ENCODE measurements around the gene OR52J3. TPM values are rescaled to one million over a fixed set of nuclear protein-coding genes. Genes with fewer than 3 reads are reported as not detected.

OR52J3 gene
- total RNA-seq, 1 experiment from 2014 or later, result not detected

DNA sequence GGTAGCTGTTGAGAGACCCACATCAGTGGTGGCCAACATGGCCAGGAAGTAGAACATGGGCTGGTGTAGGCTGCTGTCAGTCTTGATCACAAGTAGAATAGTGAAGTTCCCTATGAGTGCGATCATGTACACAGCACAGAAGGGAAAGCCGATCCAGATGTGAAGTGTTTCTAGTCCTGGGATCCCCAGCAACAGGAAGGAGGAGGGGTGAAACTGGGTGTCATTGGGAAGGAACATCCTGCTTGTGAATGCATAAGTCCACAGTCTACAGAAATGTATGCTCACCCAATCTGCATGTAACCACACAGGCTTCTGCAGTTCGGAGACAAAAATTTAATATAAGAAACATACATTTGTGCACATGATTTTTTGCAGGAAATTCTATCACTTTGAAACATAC lies 13.1 kb downstream of the OR52J3 start, which contains the start of gene OR52E2:
Gene OR52E2 (minus strand): TSS at position 237 of the 400 bp plus-strand sequence. CDS start 0 bp downstream, at position 237.
- no peaks in the 10 kb centered on the region for H3K36me3 ChIP-seq
- no peak within 1 kb of the TSS for H3K27ac ChIP-seq
- H3K27me3 ChIP-seq (replicated peaks), result no peaks in the 10 kb centered on the region
- no peak for DNase-seq (ENCODE audit: low read depth in 1 of 2, low spot score in 2 of 2)
- H3K4me3 ChIP-seq, result no peak within 1 kb of the TSS
- no peaks in the 10 kb centered on the region for H3K9me3 ChIP-seq (replicated peaks)
- no peaks in the 10 kb centered on the region for H3K4me1 ChIP-seq (replicated peaks)

- H3K27ac ChIP-seq, result no peak overlapping the region
- DNase-seq (ENCODE audit: low read depth in 1 of 2, low spot score in 2 of 2), result no peak
- H3K27me3 ChIP-seq (replicated peaks), result no peaks in the 10 kb centered on the region
- H3K4me3 ChIP-seq, result no peak overlapping the region
- no peaks in the 10 kb centered on the region for H3K36me3 ChIP-seq
- H3K9me3 ChIP-seq (replicated peaks), result no peaks in the 10 kb centered on the region
- H3K4me1 ChIP-seq (replicated peaks), result no peaks in the 10 kb centered on the region
Observed at GRCh38 chr11:5065027-5065426, 18.7 kb downstream of the OR52J3 start.

- Histone ChIP-seq H3K4me1 (replicated peaks) (no peaks in the 10 kb centered on the region), H3K9me3 (replicated peaks) (no peaks in the 10 kb centered on the region), H3K27me3 (replicated peaks) (no peaks in the 10 kb centered on the region), H3K27ac (no peak within 1 kb of the TSS), H3K36me3 (no peaks in the 10 kb centered on the region), H3K4me3 (no peak within 1 kb of the TSS)
- no peak for DNase-seq (ENCODE audit: low read depth in 1 of 2, low spot score in 2 of 2)
Observed at GRCh38 chr11:5069272-5069671, 22.9 kb downstream of the OR52J3 start, which contains the start of gene OR52E1. TSS of gene OR52E1 (plus strand) at chr11:5069572.

- no peak overlapping the region for H3K4me3 ChIP-seq
- H3K36me3 ChIP-seq, result no peaks in the 10 kb centered on the region
Observed at GRCh38 chr11:5071799-5072198, 25.5 kb downstream of the OR52J3 start.

DNA sequence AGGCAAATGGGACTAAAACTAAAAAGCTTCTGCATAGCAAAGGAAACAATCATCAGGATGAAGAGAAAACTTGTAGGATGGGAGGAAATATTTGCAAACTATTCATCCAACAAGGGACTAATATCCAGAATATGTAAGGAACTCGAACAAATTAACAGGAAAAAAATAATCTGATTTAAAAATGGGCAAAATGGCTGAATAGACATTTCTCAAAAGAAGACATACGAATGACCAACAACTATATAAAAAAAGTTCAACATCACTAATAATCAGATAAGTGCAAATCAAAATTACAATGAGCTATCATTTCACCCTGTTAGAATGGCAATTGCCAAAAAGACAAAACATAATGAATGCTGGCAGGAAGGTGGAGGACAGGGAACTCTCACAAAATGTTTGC lies 35.1 kb downstream of the OR52J3 start:
- no peak overlapping the region for H3K4me3 ChIP-seq
- H3K27me3 ChIP-seq (replicated peaks), result peaks cover 5% of the 10 kb centered on the region; the same call in 1 of the 2 replicates
- no peaks in the 10 kb centered on the region for H3K36me3 ChIP-seq
- no peaks in the 10 kb centered on the region for H3K4me1 ChIP-seq (replicated peaks)
- no peaks in the 10 kb centered on the region for H3K9me3 ChIP-seq (replicated peaks)
- no peak overlapping the region for H3K27ac ChIP-seq
- DNase-seq (ENCODE audit: low read depth in 1 of 2, low spot score in 2 of 2), result no peak

More at GRCh38 chr11:5071799-5072198, 25.5 kb downstream of the OR52J3 start:
- Histone ChIP-seq H3K4me1 (replicated peaks) (no peaks in the 10 kb centered on the region), H3K9me3 (replicated peaks) (no peaks in the 10 kb centered on the region), H3K27ac (no peak overlapping the region), H3K27me3 (replicated peaks) (no peaks in the 10 kb centered on the region)
- no peak for DNase-seq (ENCODE audit: low read depth in 1 of 2, low spot score in 2 of 2)

DNA sequence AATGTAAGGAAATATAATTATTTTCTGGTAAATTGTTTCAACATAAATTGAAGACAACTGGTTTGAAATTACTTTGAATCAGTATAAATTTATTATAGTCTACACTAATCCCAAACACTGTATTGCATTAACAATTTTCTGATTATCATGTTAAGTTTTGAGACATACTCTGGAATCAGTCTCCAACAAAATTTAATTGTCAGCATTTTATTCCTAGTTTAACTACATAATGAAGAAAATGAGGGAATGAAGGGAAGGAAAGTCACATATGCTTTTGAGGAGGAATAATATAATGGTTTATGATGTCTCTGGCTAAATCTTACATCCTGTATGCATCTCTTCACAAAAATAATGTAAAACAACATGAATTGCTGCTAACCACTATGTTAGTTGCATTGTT lies 37.3 kb downstream of the OR52J3 start:
- Histone ChIP-seq H3K36me3 (no peaks in the 10 kb centered on the region), H3K4me3 (no peak overlapping the region), H3K9me3 (replicated peaks) (no peaks in the 10 kb centered on the region), H3K27ac (no peak overlapping the region), H3K4me1 (replicated peaks) (no peaks in the 10 kb centered on the region), H3K27me3 (replicated peaks) (no peaks in the 10 kb centered on the region; the same call in 1 of the 2 replicates)
- no peak for DNase-seq (ENCODE audit: low read depth in 1 of 2, low spot score in 2 of 2)

- H3K9me3 ChIP-seq (replicated peaks), result no peaks in the 10 kb centered on the region
- no peaks in the 10 kb centered on the region for H3K27me3 ChIP-seq (replicated peaks)
- no peak overlapping the region for H3K4me3 ChIP-seq
- H3K27ac ChIP-seq, result no peak overlapping the region
- H3K4me1 ChIP-seq (replicated peaks), result no peaks in the 10 kb centered on the region
- no peak for DNase-seq (ENCODE audit: low read depth in 1 of 2, low spot score in 2 of 2)
- H3K36me3 ChIP-seq, result no peaks in the 10 kb centered on the region
Observed at GRCh38 chr11:5088556-5088955, 42.2 kb downstream of the OR52J3 start.

- H3K27me3 ChIP-seq (replicated peaks), result no peaks in the 10 kb centered on the region
- H3K36me3 ChIP-seq, result no peaks in the 10 kb centered on the region
- no peaks in the 10 kb centered on the region for H3K9me3 ChIP-seq (replicated peaks)
- no peak for DNase-seq (ENCODE audit: low read depth in 1 of 2, low spot score in 2 of 2)
- H3K27ac ChIP-seq, result no peak overlapping the region
- H3K4me1 ChIP-seq (replicated peaks), result no peaks in the 10 kb centered on the region
- H3K4me3 ChIP-seq, result no peak overlapping the region
Observed at GRCh38 chr11:5090668-5091067, 44.3 kb downstream of the OR52J3 start.

DNA sequence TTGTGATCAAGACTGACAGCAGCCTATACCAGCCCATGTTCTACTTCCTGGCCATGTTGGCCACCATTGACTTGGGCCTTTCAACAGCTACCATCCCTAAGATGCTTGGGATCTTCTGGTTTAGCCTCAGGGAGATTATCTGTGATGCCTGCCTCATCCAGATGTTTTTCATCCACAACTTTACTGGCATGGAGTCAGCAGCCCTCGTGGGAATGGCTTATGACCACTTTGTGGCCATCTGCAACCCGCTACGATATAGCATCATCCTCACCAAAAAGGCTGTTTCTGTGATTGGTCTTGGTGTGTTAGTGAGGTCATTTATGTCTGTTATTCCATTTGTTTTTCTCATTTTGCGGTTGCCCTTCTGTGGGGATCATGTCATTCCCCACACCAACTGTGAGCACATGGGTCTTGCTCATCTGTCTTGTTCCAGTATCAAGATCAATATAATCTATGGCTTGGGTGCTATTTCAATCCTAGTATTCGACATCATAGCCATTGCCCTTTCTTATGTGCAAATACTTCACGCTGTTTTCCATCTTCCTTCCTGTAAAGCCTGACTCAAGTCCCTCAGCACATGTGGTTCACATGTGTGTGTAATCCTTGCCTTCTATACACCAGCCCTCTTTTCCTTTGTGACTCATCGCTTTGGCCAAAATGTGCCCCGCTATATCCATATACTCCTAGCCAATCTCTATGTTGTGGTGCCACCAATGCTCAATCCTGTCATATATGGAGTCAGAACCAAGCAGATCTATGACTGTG lies 46.7 kb downstream of the OR52J3 start:
- H3K27ac ChIP-seq, result no peak overlapping the region
- no peak for DNase-seq (ENCODE audit: low read depth in 1 of 2, low spot score in 2 of 2)
- H3K27me3 ChIP-seq (replicated peaks), result no peaks in the 10 kb centered on the region
- no peaks in the 10 kb centered on the region for H3K4me1 ChIP-seq (replicated peaks)
- H3K36me3 ChIP-seq, result no peaks in the 10 kb centered on the region
- H3K4me3 ChIP-seq, result no peak overlapping the region
- no peaks in the 10 kb centered on the region for H3K9me3 ChIP-seq (replicated peaks)

DNA sequence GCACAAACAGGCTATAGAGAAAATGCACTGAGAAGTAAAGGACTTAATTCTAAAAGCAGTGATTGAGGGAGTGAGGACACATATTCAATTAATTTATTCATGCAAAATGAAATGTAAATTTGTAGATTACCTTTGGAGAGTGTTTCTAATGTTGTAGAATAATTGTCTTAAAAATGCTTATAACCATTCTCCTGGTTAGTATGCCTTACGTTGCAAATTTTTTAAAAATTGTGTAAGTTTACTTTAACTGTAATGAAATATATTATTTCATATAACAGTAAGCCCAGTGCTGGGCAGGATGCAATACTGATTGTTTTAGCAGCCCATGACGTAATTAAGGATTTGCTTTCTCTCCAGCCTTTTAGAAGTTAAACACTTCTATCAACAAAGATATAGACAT lies 49.7 kb downstream of the OR52J3 start:
- no peak overlapping the region for H3K27ac ChIP-seq
- H3K9me3 ChIP-seq (replicated peaks), result no peaks in the 10 kb centered on the region
- no peaks in the 10 kb centered on the region for H3K27me3 ChIP-seq (replicated peaks)
- no peak for DNase-seq (ENCODE audit: low read depth in 1 of 2, low spot score in 2 of 2)
- H3K4me1 ChIP-seq (replicated peaks), result no peaks in the 10 kb centered on the region
- no peak overlapping the region for H3K4me3 ChIP-seq
- H3K36me3 ChIP-seq, result no peaks in the 10 kb centered on the region

Other genes starting within 250 kb of the OR52J3 start
- not detected in 2 replicates for gene OR52R1, start 242.1 kb upstream of the OR52J3 start, total RNA-seq (2014; rRNA removed; shearing (Covaris generic))
- not detected in 2 replicates for gene OR51F2, start 225.2 kb upstream of the OR52J3 start, total RNA-seq (2014; rRNA removed; shearing (Covaris generic))
- not detected in 2 replicates for gene OR51S1, start 197.3 kb upstream of the OR52J3 start, total RNA-seq (2014; rRNA removed; shearing (Covaris generic))
- gene OR51T1, start 164.6 kb upstream of the OR52J3 start, total RNA-seq (2014; rRNA removed; shearing (Covaris generic)), result not detected in 2 replicates
- not detected in 2 replicates for gene OR51A7, start 142.7 kb upstream of the OR52J3 start, total RNA-seq (2014; rRNA removed; shearing (Covaris generic))
- gene OR51G2, start 127.2 kb upstream of the OR52J3 start, total RNA-seq (2014; rRNA removed; shearing (Covaris generic)), result not detected in 2 replicates
- gene OR51G1, start 122.2 kb upstream of the OR52J3 start, total RNA-seq (2014; rRNA removed; shearing (Covaris generic)), result not detected in 2 replicates
- not detected in 2 replicates for gene OR51A4, start 98.9 kb upstream of the OR52J3 start, total RNA-seq (2014; rRNA removed; shearing (Covaris generic))
- not detected in 2 replicates for gene OR51A2, start 90.8 kb upstream of the OR52J3 start, total RNA-seq (2014; rRNA removed; shearing (Covaris generic))
- gene OR51L1, start 51.7 kb upstream of the OR52J3 start, total RNA-seq (2014; rRNA removed; shearing (Covaris generic)), result not detected in 2 replicates
- not detected in 2 replicates for gene OR52E2, start 13.1 kb downstream of the OR52J3 start, total RNA-seq (2014; rRNA removed; shearing (Covaris generic))
- not detected in 2 replicates for gene OR52E1, start 23.0 kb downstream of the OR52J3 start, total RNA-seq (2014; rRNA removed; shearing (Covaris generic))
- not detected in 2 replicates for gene OR52A5, start 91.8 kb downstream of the OR52J3 start, total RNA-seq (2014; rRNA removed; shearing (Covaris generic))
- under 0.01 TPM in 1 of 2 replicates, not detected in the other for gene OR52A1, start 108.2 kb downstream of the OR52J3 start, total RNA-seq (2014; rRNA removed; shearing (Covaris generic))
- not detected in 2 replicates for gene OR51V1, start 154.2 kb downstream of the OR52J3 start, total RNA-seq (2014; rRNA removed; shearing (Covaris generic))
- not detected in 2 replicates for gene HBB, start 180.5 kb downstream of the OR52J3 start, total RNA-seq (2014; rRNA removed; shearing (Covaris generic))
- not detected in 2 replicates for gene HBD, start 188.0 kb downstream of the OR52J3 start, total RNA-seq (2014; rRNA removed; shearing (Covaris generic))
- gene HBG1, start 203.3 kb downstream of the OR52J3 start, total RNA-seq (2014; rRNA removed; shearing (Covaris generic)), result not detected in 2 replicates
- gene HBG2, start 208.3 kb downstream of the OR52J3 start, total RNA-seq (2014; rRNA removed; shearing (Covaris generic)), result not detected in 2 replicates
- not detected in 2 replicates for gene HBE1, start 223.4 kb downstream of the OR52J3 start, total RNA-seq (2014; rRNA removed; shearing (Covaris generic))

Measured in SJSA1 (cell line).